GM15510 (cell line): ENCODE results near the gene XDH.

Source experiments
- POLR2A ChIP-seq: IDR thresholded peaks from 3 replicates; pipeline ENCODE4 v1.6.1; 2011; ENCODE audit warnings: borderline replicate concordance; ENCODE audit not compliant: insufficient read length; ENCODE audit errors: extremely low read depth

Gene XDH

GRCh38 chr2:31363956-31364750 is 50.4 kb downstream of the XDH start:
- TF ChIP-seq POLR2A = no peak

GRCh38 chr2:31362581-31362980 is 52.0 kb downstream of the XDH start:
- TF ChIP-seq POLR2A = no peak

GRCh38 chr2:31359229-31359628 is 55.3 kb downstream of the XDH start:
- TF ChIP-seq POLR2A = no peak

- TF ChIP-seq POLR2A = no peak
Measured at GRCh38 chr2:31354837-31355236, 59.7 kb downstream of the XDH start.

- no peak for TF ChIP-seq POLR2A
Measured at GRCh38 chr2:31353179-31353578, 61.4 kb downstream of the XDH start.

- TF ChIP-seq POLR2A = no peak
Measured at GRCh38 chr2:31349684-31350083, 64.9 kb downstream of the XDH start.

- TF ChIP-seq POLR2A = no peak
Measured at GRCh38 chr2:31349160-31349559, 65.4 kb downstream of the XDH start.

GRCh38 chr2:31348618-31349017 is 65.9 kb downstream of the XDH start:
- no peak for TF ChIP-seq POLR2A

- TF ChIP-seq POLR2A = no peak
Measured at GRCh38 chr2:31347750-31348149, 66.8 kb downstream of the XDH start.

GRCh38 chr2:31347319-31347718 is 67.2 kb downstream of the XDH start:
- no peak for TF ChIP-seq POLR2A

GRCh38 chr2:31344447-31344846 is 70.1 kb downstream of the XDH start:
- no peak for TF ChIP-seq POLR2A

- no peak for TF ChIP-seq POLR2A
Measured at GRCh38 chr2:31341351-31341750, 73.2 kb downstream of the XDH start.

GRCh38 chr2:31339696-31340095 is 74.8 kb downstream of the XDH start:
- no peak for TF ChIP-seq POLR2A

GRCh38 chr2:31337860-31338259 is 76.7 kb downstream of the XDH start:
- no peak for TF ChIP-seq POLR2A

GRCh38 chr2:31337197-31337596 is 77.3 kb downstream of the XDH start:
- no peak for TF ChIP-seq POLR2A

- TF ChIP-seq POLR2A = no peak
Measured at GRCh38 chr2:31335921-31336585, 78.5 kb downstream of the XDH start.

- no peak for TF ChIP-seq POLR2A
Measured at GRCh38 chr2:31334311-31335026, 80.1 kb downstream of the XDH start.
